Coronary artery (tissue), 2 donors: ENCODE data around the gene PER2.

Experiments used
- DNase-seq: peaks from one replicate; pipeline ENCODE4 v3.0.0-alpha.2; 2017; ENCODE audit warnings: low spot score
- H3K27ac ChIP-seq, 2 donors: fragments of 200-600 bp; sonication (generic); one replicate each; pipeline ENCODE4 v1.5.1; 2016 to 2019
- H3K4me3 ChIP-seq: fragments of 200-600 bp; sonication (generic); 2 replicates; pipeline ENCODE4 v1.5.1; 2016; ENCODE audit warnings: mild to moderate bottlenecking, moderate library complexity
- TF ChIP-seq, protein P1 (sequence below): fragments of 200-600 bp; sonication (generic); IDR thresholded peaks from one replicate; pipeline ENCODE4 v1.5.1; 2019; ENCODE audit warnings: antibody characterized with exemption

The PER2 gene

GRCh38 chr2:238238311-238238765 is 50.1 kb downstream of the PER2 start:
- peak; percentile 57 for DNase-seq
- Histone ChIP-seq H3K27ac (no peak overlapping the region), H3K4me3 (no peak overlapping the region)
- TF ChIP-seq, protein P1, sequence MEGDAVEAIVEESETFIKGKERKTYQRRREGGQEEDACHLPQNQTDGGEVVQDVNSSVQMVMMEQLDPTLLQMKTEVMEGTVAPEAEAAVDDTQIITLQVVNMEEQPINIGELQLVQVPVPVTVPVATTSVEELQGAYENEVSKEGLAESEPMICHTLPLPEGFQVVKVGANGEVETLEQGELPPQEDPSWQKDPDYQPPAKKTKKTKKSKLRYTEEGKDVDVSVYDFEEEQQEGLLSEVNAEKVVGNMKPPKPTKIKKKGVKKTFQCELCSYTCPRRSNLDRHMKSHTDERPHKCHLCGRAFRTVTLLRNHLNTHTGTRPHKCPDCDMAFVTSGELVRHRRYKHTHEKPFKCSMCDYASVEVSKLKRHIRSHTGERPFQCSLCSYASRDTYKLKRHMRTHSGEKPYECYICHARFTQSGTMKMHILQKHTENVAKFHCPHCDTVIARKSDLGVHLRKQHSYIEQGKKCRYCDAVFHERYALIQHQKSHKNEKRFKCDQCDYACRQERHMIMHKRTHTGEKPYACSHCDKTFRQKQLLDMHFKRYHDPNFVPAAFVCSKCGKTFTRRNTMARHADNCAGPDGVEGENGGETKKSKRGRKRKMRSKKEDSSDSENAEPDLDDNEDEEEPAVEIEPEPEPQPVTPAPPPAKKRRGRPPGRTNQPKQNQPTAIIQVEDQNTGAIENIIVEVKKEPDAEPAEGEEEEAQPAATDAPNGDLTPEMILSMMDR = no peak

GRCh38 chr2:238237431-238238135 is 50.8 kb downstream of the PER2 start:
- DNase-seq = no peak
- Histone ChIP-seq H3K4me3 (no peak overlapping the region), H3K27ac (no peak overlapping the region)
- TF ChIP-seq, protein P1 = no peak

GRCh38 chr2:238236571-238236970 is 51.8 kb downstream of the PER2 start:
- no peak overlapping the region for H3K27ac ChIP-seq
- H3K4me3 ChIP-seq = no peak overlapping the region
- no peak for DNase-seq
- TF ChIP-seq, protein P1 = no peak

GRCh38 chr2:238235856-238236255 is 52.6 kb downstream of the PER2 start:
- no peak for DNase-seq

DNA sequence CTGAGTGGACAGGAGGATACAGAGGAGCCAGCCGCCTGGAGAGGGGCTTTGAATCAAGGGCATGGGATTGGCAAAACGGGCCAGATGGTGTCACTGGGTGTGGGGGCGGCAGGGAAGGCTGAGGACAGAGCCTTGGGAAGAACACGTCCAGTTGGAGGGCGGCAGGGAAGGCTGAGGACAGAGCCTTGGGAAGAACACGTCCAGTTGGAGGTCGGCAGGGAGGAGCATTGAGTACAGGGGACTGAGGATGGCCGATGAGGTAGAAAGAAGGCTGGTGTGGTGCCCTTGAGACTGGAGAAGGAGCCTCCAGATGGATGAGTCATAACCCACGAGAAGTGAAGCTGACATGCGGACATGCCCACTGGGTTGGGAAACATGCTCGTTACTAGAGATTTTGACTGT is 53.1 kb downstream of the PER2 start:
- TF ChIP-seq, protein P1 = no peak
- no peak for DNase-seq
- Histone ChIP-seq H3K4me3 (no peak overlapping the region), H3K27ac (no peak overlapping the region)

More at GRCh38 chr2:238235856-238236255, 52.6 kb downstream of the PER2 start:
- Histone ChIP-seq H3K4me3 (no peak overlapping the region), H3K27ac (no peak overlapping the region)
- TF ChIP-seq, protein P1 = no peak

GRCh38 chr2:238233625-238234024 is 54.8 kb downstream of the PER2 start:
- DNase-seq = no peak
- TF ChIP-seq, protein P1 = no peak
- H3K4me3 ChIP-seq = no peak overlapping the region
- no peak overlapping the region for H3K27ac ChIP-seq

DNA sequence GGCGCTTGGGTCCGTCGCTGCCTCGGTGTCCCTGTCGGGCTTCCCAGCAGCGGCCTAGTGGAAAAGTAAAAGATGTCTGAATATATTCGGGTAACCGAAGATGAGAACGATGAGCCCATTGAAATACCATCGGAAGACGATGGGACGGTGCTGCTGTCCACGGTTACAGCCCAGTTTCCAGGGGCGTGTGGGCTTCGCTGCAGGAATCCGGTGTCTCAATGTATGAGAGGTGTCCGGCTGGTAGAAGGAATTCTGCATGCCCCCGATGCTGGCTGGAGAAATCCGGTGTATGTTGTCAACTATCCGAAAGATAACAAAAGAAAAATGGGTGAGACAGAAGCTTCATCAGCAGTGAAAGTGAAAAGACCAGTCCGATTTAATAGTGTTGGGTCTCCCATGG is 56.6 kb downstream of the PER2 start:
- Histone ChIP-seq H3K27ac (no peak overlapping the region), H3K4me3 (peak overlapping the region; percentile 72)
- TF ChIP-seq, protein P1 = no peak
- no peak for DNase-seq
